SK-N-SH (cell line): ENCODE measurements around the gene TUBGCP5. TPM values are rescaled to one million over a fixed set of nuclear protein-coding genes. Genes with fewer than 3 reads are reported as not detected.
"Not testable (repeated sequence)": the region's sequence is repeated elsewhere in the genome, so short reads cannot be mapped to it uniquely, and the experiment has no call there.

Source experiments
- CTCF ChIA-PET: fragments of 300-600, 350-600 bp; formaldehyde crosslinking; extraction: SDS; loops from one replicate; lab custom pipeline; 2021; lab: Yijun Ruan, JAX
- POLR2A ChIA-PET: fragments of 350-600 bp; sonication (Branson Sonifier 250); formaldehyde crosslinking; extraction: SDS; loops from one replicate; lab custom pipeline; 2020; ENCODE audit warnings: antibody characterized with exemption, inconsistent platforms; lab: Yijun Ruan, JAX
- DNase-seq: peaks from one replicate; pipeline ENCODE4 v3.0.0; 2012
- H2AFZ ChIP-seq: fragments of 200-600 bp; sonication (generic); 2 replicates; pipeline ENCODE4 v1.8.1; 2016; ENCODE audit warnings: antibody characterized with exemption, mild to moderate bottlenecking, low read depth
- H3F3A ChIP-seq: fragments of 200-600 bp; sonication (generic); replicated peaks from 2 replicates; pipeline ENCODE3; 2016; ENCODE audit warnings: antibody characterized with exemption, mild to moderate bottlenecking; ENCODE audit not compliant: insufficient read depth
- H3K27ac ChIP-seq, 2 experiments: fragments of 200-500 bp in 1 of 2; fragments of 200-600 bp in 1 of 2; sonication (Bioruptor generic) in 1 of 2; sonication (generic), shearing (Covaris generic) in 1 of 2; 2 replicates each; pipeline versions ENCODE4 v1.5.1 to v1.6.1; 2014 to 2016; ENCODE audit warnings: low read depth in 2 of 2, inconsistent platforms in 1 of 2, low read length in 1 of 2, mild to moderate bottlenecking in 1 of 2, mixed read lengths in 1 of 2
- H3K27me3 ChIP-seq: fragments of 200-600 bp; sonication (generic), shearing (Covaris generic); 2 replicates; pipeline ENCODE4 v1.6.1; 2016; ENCODE audit warnings: mixed run types; ENCODE audit not compliant: insufficient read depth
- H3K36me3 ChIP-seq, 2 experiments: fragments of 200-500 bp in 1 of 2; fragments of 200-600 bp in 1 of 2; sonication (Bioruptor generic) in 1 of 2; sonication (generic) in 1 of 2; replicated peaks in 1 of 2; 2 replicates each; pipeline versions ENCODE3 to v1.5.1; 2014 to 2016; ENCODE audit warnings: low read length in 1 of 2, mild to moderate bottlenecking in 1 of 2; ENCODE audit not compliant: insufficient read depth in 2 of 2, control insufficient read depth in 1 of 2
- H3K4me1 ChIP-seq, 2 experiments: fragments of 200-500 bp in 1 of 2; fragments of 200-600 bp in 1 of 2; sonication (Bioruptor generic) in 1 of 2; sonication (generic), shearing (Covaris generic) in 1 of 2; 2 replicates each; pipeline versions ENCODE4 v1.5.1 to v1.6.1; 2014 to 2016; ENCODE audit warnings: low read depth in 1 of 2, low read length in 1 of 2, mixed run types in 1 of 2; ENCODE audit not compliant: insufficient read depth in 2 of 2, control insufficient read depth in 1 of 2
- H3K4me2 ChIP-seq: fragments of 200-600 bp; sonication (generic), shearing (Covaris generic); 2 replicates; pipeline ENCODE4 v1.6.1; 2017; ENCODE audit warnings: mixed run types
- H3K4me3 ChIP-seq, 2 experiments: fragments of 200-500 bp in 1 of 2; fragments of 200-600 bp in 1 of 2; sonication (Bioruptor generic) in 1 of 2; sonication (generic), shearing (Covaris generic) in 1 of 2; 2 replicates each; pipeline versions ENCODE4 v1.5.1 to v1.8.1; 2014 to 2016; ENCODE audit warnings: low read depth in 2 of 2, inconsistent platforms in 1 of 2, low read length in 1 of 2, mild to moderate bottlenecking in 1 of 2, mixed read lengths in 1 of 2, moderate library complexity in 1 of 2
- H3K79me2 ChIP-seq: fragments of 200-600 bp; sonication (generic); 2 replicates; pipeline ENCODE4 v1.8.1; 2017; ENCODE audit warnings: mild to moderate bottlenecking; ENCODE audit not compliant: insufficient read depth
- H3K9ac ChIP-seq: fragments of 200-600 bp; sonication (generic); 2 replicates; pipeline ENCODE4 v1.6.1; 2017; ENCODE audit warnings: mixed run types
- H3K9me2 ChIP-seq: fragments of 200-600 bp; sonication (generic); 2 replicates; pipeline ENCODE4 v1.6.1; 2017; ENCODE audit warnings: mixed run types
- H3K9me3 ChIP-seq: fragments of 200-600 bp; sonication (generic); 2 replicates; pipeline ENCODE4 v1.6.1; 2017; ENCODE audit warnings: mixed run types, mild to moderate bottlenecking, moderate library complexity
- H4K20me1 ChIP-seq: fragments of 200-600 bp; sonication (generic); 2 replicates; pipeline ENCODE4 v1.6.1; 2017; ENCODE audit warnings: mild to moderate bottlenecking, mixed run types; ENCODE audit not compliant: insufficient read depth
- CHD2 ChIP-seq: fragments of 150-350 bp; IDR thresholded peaks from 2 replicates; pipeline ENCODE4 v1.6.1; 2018; ENCODE audit warnings: low read length; ENCODE audit not compliant: partially characterized antibody
- EP300 ChIP-seq, 2 experiments: IDR thresholded peaks; 2 replicates each; pipeline versions ENCODE4 v1.4.0 to v1.6.1; 2012; ENCODE audit warnings: borderline replicate concordance in 1 of 2, low read depth in 1 of 2, low read length in 1 of 2
- EZH2phosphoT487 ChIP-seq: fragments of 200-600 bp; sonication (generic); IDR thresholded peaks from 2 replicates; pipeline ENCODE4 v1.6.1; 2017; ENCODE audit warnings: low read depth, mixed run types, mild to moderate bottlenecking, antibody characterized with exemption, moderate library complexity, borderline replicate concordance
- FOSL2 ChIP-seq: IDR thresholded peaks from 2 replicates; pipeline ENCODE4 v1.4.0; 2012; ENCODE audit warnings: low read depth, mild to moderate bottlenecking, moderate library complexity, borderline replicate concordance
- FOXM1 ChIP-seq: IDR thresholded peaks from 2 replicates; pipeline ENCODE4 v1.4.0; 2012; ENCODE audit warnings: low read depth, mild to moderate bottlenecking
- MAX ChIP-seq: IDR thresholded peaks from 2 replicates; pipeline ENCODE4 v1.4.0; 2012; ENCODE audit warnings: low read depth
- MEF2A ChIP-seq: IDR thresholded peaks from 2 replicates; pipeline ENCODE4 v1.4.0; 2012; ENCODE audit warnings: low read depth, borderline replicate concordance
- REST ChIP-seq: IDR thresholded peaks from 2 replicates; pipeline ENCODE4 v1.6.1; 2012; ENCODE audit warnings: mild to moderate bottlenecking, low read depth, low read length, moderate library complexity
- SMC3 ChIP-seq: IDR thresholded peaks from 2 replicates; pipeline ENCODE4 v1.6.1; 2012; ENCODE audit warnings: low read depth, low read length, improper control_type of control experiment
- TEAD4 ChIP-seq: IDR thresholded peaks from 2 replicates; pipeline ENCODE4 v1.4.0; 2012; ENCODE audit warnings: mild to moderate bottlenecking, borderline replicate concordance; ENCODE audit not compliant: insufficient read depth
- YY1 ChIP-seq: IDR thresholded peaks from 2 replicates; pipeline ENCODE4 v1.4.0; 2012; ENCODE audit warnings: low read depth, mild to moderate bottlenecking
- WGBS: methylation state at CpG from one replicate; pipeline ENCODE4 v1.1.6; 2017; ENCODE audit warnings: low lambda C conversion rate; 5-methylcytosine and 5-hydroxymethylcytosine counted together
- polyA plus RNA-seq, 3 experiments: library from polyadenylated mRNA; depleted of rRNA; stranded (reverse); fragments of >200 nt; gene quantifications; 2 replicates each; pipeline ENCODE4 v1.2.3, GENCODE V29; 2012

TUBGCP5 gene
- polyA plus RNA-seq, 1 of the 3 experiments (the other 2 are of a cell fraction) = 8.7 TPM

DNA sequence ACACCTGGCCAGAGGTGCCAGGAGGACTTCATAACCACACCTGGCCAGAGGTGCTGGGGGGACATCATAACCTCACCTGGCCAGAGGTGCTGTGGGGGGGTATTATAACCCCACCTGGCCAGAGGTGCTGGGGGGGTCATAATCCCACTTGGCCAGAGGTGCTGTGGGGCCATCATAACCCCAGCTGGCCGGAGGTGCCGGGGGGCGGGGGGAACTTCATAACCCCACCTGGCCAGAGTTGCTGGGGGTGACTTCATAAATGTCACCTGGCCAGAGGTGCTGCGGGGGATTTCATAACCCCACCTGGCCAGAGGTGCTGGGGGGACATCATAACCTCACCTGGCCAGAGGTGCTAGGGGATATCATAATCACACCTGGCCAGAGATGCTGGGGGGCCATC lies 4.2 kb upstream of the TUBGCP5 start:
- CTCF ChIA-PET, H3K4me3 ChIP-seq, H2AFZ ChIP-seq, H3K9ac ChIP-seq, H3K27ac ChIP-seq, POLR2A ChIA-PET, DNase-seq, H3K36me3 ChIP-seq, H3F3A ChIP-seq, H3K4me1 ChIP-seq, H3K4me2 ChIP-seq, H3K79me2 ChIP-seq, H4K20me1 ChIP-seq, H3K9me3 ChIP-seq, H3K9me2 ChIP-seq, H3K27me3 ChIP-seq: not testable (repeated sequence)
- 67% methylated on average over 3 of the region's 4 CpGs for WGBS

DNA sequence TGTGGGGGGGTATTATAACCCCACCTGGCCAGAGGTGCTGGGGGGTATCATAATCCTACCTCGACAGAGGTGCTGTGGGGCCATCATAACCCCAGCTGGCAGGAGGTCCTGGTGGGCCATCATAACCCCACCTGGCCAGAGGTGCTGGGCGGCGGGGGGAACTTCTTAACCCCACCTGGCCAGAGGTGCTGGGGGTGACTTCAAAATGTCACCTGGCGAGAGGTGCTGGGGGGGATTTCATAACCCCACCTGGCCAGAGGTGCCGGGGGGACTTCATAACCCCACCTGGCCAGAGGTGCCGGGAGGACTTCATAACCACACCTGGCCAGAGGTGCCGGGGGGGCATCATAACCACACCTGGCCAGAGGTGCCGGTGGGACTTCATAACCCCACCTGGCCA lies 2.4 kb upstream of the TUBGCP5 start:
- DNase-seq, H3K9me2 ChIP-seq, H3K27me3 ChIP-seq, H3F3A ChIP-seq, H2AFZ ChIP-seq, H3K9me3 ChIP-seq, CTCF ChIA-PET, H3K27ac ChIP-seq, H3K36me3 ChIP-seq, H3K9ac ChIP-seq, H3K4me3 ChIP-seq, H3K4me1 ChIP-seq, H3K4me2 ChIP-seq, H4K20me1 ChIP-seq, POLR2A ChIA-PET: not testable (repeated sequence)
- 68% methylated on average over 8 of the region's 8 CpGs for WGBS
- H3K79me2 ChIP-seq = peaks cover 18% of the 10 kb centered on the region

GRCh38 chr15:23039917-23040281 lies 530 bp upstream of the TUBGCP5 start:
- H3K4me1 ChIP-seq = peaks cover 0 to 5% of the 10 kb centered on the region in 2 experiments; a peak in 2 of 4 replicates
- no peaks in the 10 kb centered on the region for H3K27me3 ChIP-seq
- H2AFZ ChIP-seq = peak overlapping the region; percentile 92
- peak overlapping the region; percentile 75 to 88 for H3K4me3 ChIP-seq
- H3K27ac ChIP-seq = peak overlapping the region; percentile 31 to 80; a peak in 3 of 4 replicates
- peaks cover 9 to 11% of the 10 kb centered on the region in 2 experiments for H3K36me3 ChIP-seq
- no peaks in the 10 kb centered on the region for H3K9me2 ChIP-seq
- no peaks in the 10 kb centered on the region for H3K9me3 ChIP-seq
- POLR2A ChIA-PET = interaction anchor here (0.6 kb wide), 1 partner anchor 218 kb away, joined by 3 read pairs; no protein-coding TSS in a partner anchor
- H3K4me2 ChIP-seq = peak overlapping the region; percentile 87
- H3F3A ChIP-seq = no peaks in the 10 kb centered on the region
- WGBS = 0% methylated on average over 3 of the region's 10 CpGs
- no peaks in the 10 kb centered on the region for H4K20me1 ChIP-seq
- H3K9ac ChIP-seq = peak overlapping the region; percentile 81
- DNase-seq = no peak
- CTCF ChIA-PET = interaction anchor here (0.9 to 1.9 kb wide), 2 partner anchors 9 to 61 kb away, joined by 3 to 5 read pairs; no protein-coding TSS in a partner anchor
- peaks cover 18% of the 10 kb centered on the region for H3K79me2 ChIP-seq
- TF ChIP-seq MEF2A (no peak), TEAD4 (no peak), CHD2 (no peak), EP300 (IDR thresholded peaks at IDR 0.05; ENCODE audit: borderline replicate concordance in 1 of 2, low read depth in 1 of 2, low read length in 1 of 2) (no peak), FOSL2 (no peak), REST (no peak), YY1 (no peak), FOXM1 (no peak), MAX (no peak), EZH2phosphoT487 (no peak), SMC3 (no peak)
- TF ChIP-seq, all 33 proteins: peak for 0
